ENCODE results near the gene TEX2.

DNA sequence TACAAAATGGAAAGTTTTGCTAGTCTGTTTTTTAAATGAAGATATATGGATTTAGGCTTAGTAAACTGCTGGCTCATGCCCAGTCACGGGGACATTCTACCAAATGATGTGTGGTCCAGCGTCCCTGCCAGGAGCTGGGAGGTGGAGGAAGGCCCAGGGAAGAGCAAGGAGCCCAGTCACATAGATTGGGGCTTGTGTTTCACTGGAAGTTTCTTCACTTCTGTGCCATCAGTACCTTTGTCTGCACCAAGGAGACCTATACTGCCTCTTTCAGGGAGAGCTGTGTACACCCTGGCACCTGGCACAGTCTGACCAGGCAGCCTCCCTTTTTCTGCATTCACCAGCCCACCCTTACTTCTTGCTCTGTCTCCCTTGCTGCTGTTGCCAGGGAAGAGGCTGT is 100.5 kb downstream of the TEX2 start:
- TF ChIP-seq CTCF (IDR thresholded peaks at IDR 0.05), result no peak
- no peak for TF ChIP-seq POLR2A (IDR thresholded peaks at IDR 0.05)
